Trophoblast cell (in vitro differentiated cells and primary cell): Measurements from ENCODE around the gene SORCS1.

ENCODE experiments used
- DNase-seq, 2 donors: peaks; one replicate each; pipeline ENCODE4 v3.0.0-alpha.2; 2016
- H2AFZ ChIP-seq: 2 replicates; pipeline ENCODE4 v1.6.1; 2013; ENCODE audit warnings: low read length, moderate library complexity, mild to moderate bottlenecking; ENCODE audit not compliant: insufficient read depth, poor library complexity
- H2AK5ac ChIP-seq: 2 replicates; pipeline ENCODE4 v1.6.1; 2013; ENCODE audit warnings: mild to moderate bottlenecking, low read length
- H2BK120ac ChIP-seq: 2 replicates; pipeline ENCODE4 v1.6.1; 2013; ENCODE audit warnings: low read length, mild to moderate bottlenecking, moderate library complexity; ENCODE audit not compliant: insufficient read depth, poor library complexity
- H2BK12ac ChIP-seq: 2 replicates; pipeline ENCODE4 v1.6.1; 2013; ENCODE audit warnings: mild to moderate bottlenecking, low read length, moderate library complexity
- H2BK5ac ChIP-seq: 2 replicates; pipeline ENCODE4 v1.6.1; 2013; ENCODE audit warnings: low read length, low read depth, moderate library complexity, mild to moderate bottlenecking; ENCODE audit not compliant: poor library complexity
- H3K14ac ChIP-seq: 2 replicates; pipeline ENCODE4 v1.6.1; 2013; ENCODE audit warnings: mild to moderate bottlenecking, low read length
- H3K18ac ChIP-seq: 2 replicates; pipeline ENCODE4 v1.6.1; 2013; ENCODE audit warnings: mild to moderate bottlenecking, low read length
- H3K23ac ChIP-seq: 2 replicates; pipeline ENCODE4 v1.6.1; 2013; ENCODE audit warnings: low read length
- H3K27ac ChIP-seq: 2 replicates; pipeline ENCODE4 v1.5.1; 2013; ENCODE audit warnings: low read depth, mild to moderate bottlenecking, inconsistent platforms, low read length, moderate library complexity
- H3K27me3 ChIP-seq: 2 replicates; pipeline ENCODE4 v1.6.1; 2013; ENCODE audit warnings: inconsistent platforms, mild to moderate bottlenecking, low read length, moderate library complexity; ENCODE audit not compliant: insufficient read depth
- H3K36me3 ChIP-seq, 2 experiments: 1 replicate in 1 of 2; 2 replicates in 1 of 2; pipeline ENCODE4 v1.6.1; 2013; ENCODE audit warnings: low read length in 2 of 2, mild to moderate bottlenecking in 2 of 2, moderate library complexity in 1 of 2; ENCODE audit not compliant: insufficient read depth in 2 of 2, control insufficient read depth in 1 of 2
- H3K4ac ChIP-seq: 2 replicates; pipeline ENCODE4 v1.6.1; 2013; ENCODE audit warnings: low read depth, mild to moderate bottlenecking, low read length, moderate library complexity
- H3K4me1 ChIP-seq, 2 experiments: 1 replicate in 1 of 2; 2 replicates in 1 of 2; pipeline ENCODE4 v1.6.1; 2013; ENCODE audit warnings: low read length in 2 of 2, mild to moderate bottlenecking in 2 of 2, moderate library complexity in 1 of 2; ENCODE audit not compliant: insufficient read depth in 2 of 2, control insufficient read depth in 1 of 2
- H3K4me2 ChIP-seq: 2 replicates; pipeline ENCODE4 v1.6.1; 2013; ENCODE audit warnings: inconsistent platforms, mild to moderate bottlenecking, low read length, moderate library complexity
- H3K4me3 ChIP-seq: 2 replicates; pipeline ENCODE4 v1.5.1; 2013; ENCODE audit warnings: mild to moderate bottlenecking, low read depth, low read length, inconsistent platforms
- H3K79me1 ChIP-seq: one replicate; pipeline ENCODE4 v1.6.1; 2013; ENCODE audit warnings: low read length
- H3K79me2 ChIP-seq: 2 replicates; pipeline ENCODE4 v1.6.1; 2013; ENCODE audit warnings: low read length, mild to moderate bottlenecking; ENCODE audit not compliant: control insufficient read depth, insufficient read depth, poor library complexity
- H3K9ac ChIP-seq: 2 replicates; pipeline ENCODE4 v1.6.1; 2013; ENCODE audit warnings: mild to moderate bottlenecking, low read length
- H3K9me3 ChIP-seq: 2 replicates; pipeline ENCODE4 v1.6.1; 2013; ENCODE audit warnings: low read depth, mild to moderate bottlenecking, control low read depth, inconsistent platforms, low read length; ENCODE audit not compliant: insufficient read depth
- H4K12ac ChIP-seq: 2 replicates; pipeline ENCODE4 v1.6.1; 2013; ENCODE audit warnings: low read depth, mild to moderate bottlenecking, low read length, moderate library complexity
- H4K8ac ChIP-seq: 2 replicates; pipeline ENCODE4 v1.6.1; 2013; ENCODE audit warnings: low read depth, mild to moderate bottlenecking, low read length, moderate library complexity
- H4K91ac ChIP-seq: one replicate; pipeline ENCODE4 v1.6.1; 2013; ENCODE audit warnings: low read depth, mild to moderate bottlenecking, low read length, moderate library complexity
- WGBS: extraction: QIAGEN DNeasy Blood & Tissue Kit; methylation state at CpG from one replicate; pipeline ENCODE4 v1.1.7; 2013; ENCODE audit warnings: missing lambda C conversion rate; ENCODE audit not compliant: insufficient read length, insufficient coverage; ENCODE audit errors: extremely low coverage; 5-methylcytosine and 5-hydroxymethylcytosine counted together

SORCS1 gene

GRCh38 chr10:107169516-107169915 lies 5.0 kb upstream of the SORCS1 start:
- Histone ChIP-seq H3K27ac (no peak overlapping the region), H3K9ac (no peak overlapping the region), H3K27me3 (peaks cover 9% of the 10 kb centered on the region), H3K23ac (no peak overlapping the region), H3K36me3 (no peaks in the 10 kb centered on the region), H3K14ac (no peak overlapping the region), H3K4me3 (no peak overlapping the region), H3K9me3 (no peaks in the 10 kb centered on the region), H3K79me1 (no peaks in the 10 kb centered on the region), H3K4ac (no peak overlapping the region), H2BK120ac (no peak overlapping the region), H3K79me2 (no peaks in the 10 kb centered on the region), H4K12ac (no peak overlapping the region), H3K18ac (no peak overlapping the region), H3K4me2 (no peak overlapping the region), H2BK5ac (no peak overlapping the region), H2AK5ac (no peak overlapping the region), H2BK12ac (no peak overlapping the region), H4K8ac (no peak overlapping the region), H2AFZ (no peak overlapping the region), H3K4me1 (no peaks in the 10 kb centered on the region), H4K91ac (no peak overlapping the region)
- no CpG with 5 or more reads among the region's 1 CpG for WGBS
- no peak for DNase-seq

DNA sequence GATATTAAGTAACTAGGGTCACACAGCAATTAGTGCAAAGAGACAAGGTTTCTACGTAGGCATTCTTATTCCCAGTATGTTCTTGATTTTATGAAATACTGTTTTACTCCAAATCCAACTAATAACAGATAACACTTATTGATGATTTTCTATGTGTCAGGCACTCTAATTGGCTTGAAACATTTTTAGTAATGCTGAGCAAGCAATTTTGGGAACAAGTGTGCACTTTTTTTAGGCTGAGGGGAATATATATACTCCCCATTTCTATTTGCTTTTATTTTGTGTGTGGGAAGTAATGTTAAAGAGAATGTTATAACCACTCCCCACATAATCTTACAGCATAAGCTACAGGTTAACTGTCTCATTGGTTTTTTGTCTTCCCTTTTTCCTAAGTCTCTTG lies 4.2 kb upstream of the SORCS1 start:
- H3K4me3 ChIP-seq = no peak overlapping the region
- H3K27me3 ChIP-seq = peaks cover 17% of the 10 kb centered on the region
- H2BK12ac ChIP-seq = no peak overlapping the region
- H4K8ac ChIP-seq = no peak overlapping the region
- H3K79me1 ChIP-seq = no peaks in the 10 kb centered on the region
- no peak overlapping the region for H3K4me2 ChIP-seq
- no CpG with 5 or more reads among the region's 1 CpG for whole genome bisulfite sequencing
- no peak overlapping the region for H2BK5ac ChIP-seq
- H3K4me1 ChIP-seq = peaks cover 0 to 5% of the 10 kb centered on the region in 2 experiments
- H3K4ac ChIP-seq = no peak overlapping the region
- H2AFZ ChIP-seq = no peak overlapping the region
- no peak overlapping the region for H3K9ac ChIP-seq
- no peak overlapping the region for H4K12ac ChIP-seq
- DNase-seq = no peak
- H2BK120ac ChIP-seq = no peak overlapping the region
- no peaks in the 10 kb centered on the region for H3K79me2 ChIP-seq
- H2AK5ac ChIP-seq = no peak overlapping the region
- H3K14ac ChIP-seq = no peak overlapping the region
- H3K18ac ChIP-seq = no peak overlapping the region
- no peak overlapping the region for H3K23ac ChIP-seq
- peaks cover 2% of the 10 kb centered on the region for H3K9me3 ChIP-seq
- H3K36me3 ChIP-seq = no peaks in the 10 kb centered on the region
- no peak overlapping the region for H3K27ac ChIP-seq
- H4K91ac ChIP-seq = no peak overlapping the region

DNA sequence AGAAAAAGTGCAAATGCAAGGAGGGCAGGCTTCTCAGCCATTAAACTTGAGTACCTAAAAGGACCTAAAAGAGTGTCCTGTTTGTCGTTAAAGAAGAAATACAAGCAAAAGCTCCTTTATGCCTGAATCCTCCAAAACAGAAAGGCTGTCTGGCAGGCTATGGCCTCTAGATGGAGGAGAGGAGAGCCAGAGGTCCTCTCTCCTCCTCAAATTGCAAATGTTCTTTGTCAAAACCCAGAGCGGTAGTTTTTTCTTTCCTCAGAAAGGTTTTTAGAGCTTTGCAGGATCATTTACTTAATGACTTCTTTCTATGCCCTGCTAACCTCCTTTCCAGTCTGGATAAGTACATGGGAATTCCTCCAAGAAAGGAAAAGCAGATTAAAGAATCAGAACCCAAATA lies 1.9 kb upstream of the SORCS1 start:
- no peak overlapping the region for H3K4me3 ChIP-seq
- no peak overlapping the region for H4K12ac ChIP-seq
- H2BK12ac ChIP-seq = no peak overlapping the region
- no peak overlapping the region for H2BK120ac ChIP-seq
- H2AK5ac ChIP-seq = no peak overlapping the region
- no CpG with 5 or more reads among the region's 2 CpGs for WGBS
- no peak for DNase-seq
- H3K9ac ChIP-seq = no peak overlapping the region
- no peaks in the 10 kb centered on the region for H3K79me1 ChIP-seq
- no peak overlapping the region for H3K18ac ChIP-seq
- no peaks in the 10 kb centered on the region for H3K79me2 ChIP-seq
- H3K4ac ChIP-seq = no peak overlapping the region
- no peak overlapping the region for H2BK5ac ChIP-seq
- H3K27me3 ChIP-seq = peaks cover 23% of the 10 kb centered on the region
- H3K4me1 ChIP-seq = peaks cover 0 to 5% of the 10 kb centered on the region in 2 experiments
- H3K4me2 ChIP-seq = no peak overlapping the region
- no peak overlapping the region for H3K23ac ChIP-seq
- peaks cover 2% of the 10 kb centered on the region for H3K9me3 ChIP-seq
- no peak overlapping the region for H4K8ac ChIP-seq
- H3K14ac ChIP-seq = no peak overlapping the region
- no peak overlapping the region for H2AFZ ChIP-seq
- H3K36me3 ChIP-seq = no peaks in the 10 kb centered on the region
- no peak overlapping the region for H4K91ac ChIP-seq
- H3K27ac ChIP-seq = no peak overlapping the region

GRCh38 chr10:107164992-107165391 lies 486 bp upstream of the SORCS1 start:
- no peak overlapping the region for H3K27ac ChIP-seq
- H4K12ac ChIP-seq = no peak overlapping the region
- H3K9me3 ChIP-seq = peaks cover 2% of the 10 kb centered on the region
- no CpG with 5 or more reads among the region's 14 CpGs for WGBS
- no peak overlapping the region for H3K4ac ChIP-seq
- no peak overlapping the region for H2BK120ac ChIP-seq
- H3K14ac ChIP-seq = no peak overlapping the region
- no peaks in the 10 kb centered on the region for H3K79me1 ChIP-seq
- no peak overlapping the region for H2AK5ac ChIP-seq
- H2AFZ ChIP-seq = no peak overlapping the region
- peaks cover 23% of the 10 kb centered on the region for H3K27me3 ChIP-seq
- H3K18ac ChIP-seq = no peak overlapping the region
- peak overlapping the region; percentile 99 for H3K4me2 ChIP-seq
- no peak for DNase-seq
- no peak overlapping the region for H3K23ac ChIP-seq
- H3K79me2 ChIP-seq = no peaks in the 10 kb centered on the region
- H4K91ac ChIP-seq = no peak overlapping the region
- no peak overlapping the region for H2BK12ac ChIP-seq
- no peak overlapping the region for H3K9ac ChIP-seq
- peaks cover 0 to 5% of the 10 kb centered on the region in 2 experiments for H3K4me1 ChIP-seq
- H3K36me3 ChIP-seq = no peaks in the 10 kb centered on the region
- H3K4me3 ChIP-seq = peak overlapping the region; percentile 68
- no peak overlapping the region for H2BK5ac ChIP-seq
- no peak overlapping the region for H4K8ac ChIP-seq
